Skeletal muscle satellite cell (primary cell): ENCODE measurements around the gene SDK1.
A peak's percentile ranks its signal among the peaks of the same experiment; 100 is the strongest.

Experiments used
- H3K27me3 ChIP-seq: 2 replicates; pipeline ENCODE4 v1.7.0; 2013; ENCODE audit warnings: low read length; ENCODE audit not compliant: control insufficient read depth, insufficient read depth
- H3K36me3 ChIP-seq: 2 replicates; pipeline ENCODE4 v1.7.0; 2013; ENCODE audit warnings: mild to moderate bottlenecking, control low read depth, low read length; ENCODE audit not compliant: insufficient read depth
- H3K4me1 ChIP-seq: 2 replicates; pipeline ENCODE4 v1.7.0; 2013; ENCODE audit warnings: low read length; ENCODE audit not compliant: control insufficient read depth, insufficient read depth
- H3K4me2 ChIP-seq: 2 replicates; pipeline ENCODE4 v1.7.0; 2013; ENCODE audit warnings: mild to moderate bottlenecking, low read length
- H3K4me3 ChIP-seq: 2 replicates; pipeline ENCODE4 v1.7.0; 2013; ENCODE audit warnings: low read length
- H3K9ac ChIP-seq: 2 replicates; pipeline ENCODE4 v1.7.0; 2013; ENCODE audit warnings: mild to moderate bottlenecking, low read depth, low read length, moderate library complexity
- H3K9me3 ChIP-seq: replicated peaks from 2 replicates; pipeline ENCODE4 v1.7.0; 2013; ENCODE audit warnings: mild to moderate bottlenecking, control low read depth, low read length

Gene SDK1

DNA sequence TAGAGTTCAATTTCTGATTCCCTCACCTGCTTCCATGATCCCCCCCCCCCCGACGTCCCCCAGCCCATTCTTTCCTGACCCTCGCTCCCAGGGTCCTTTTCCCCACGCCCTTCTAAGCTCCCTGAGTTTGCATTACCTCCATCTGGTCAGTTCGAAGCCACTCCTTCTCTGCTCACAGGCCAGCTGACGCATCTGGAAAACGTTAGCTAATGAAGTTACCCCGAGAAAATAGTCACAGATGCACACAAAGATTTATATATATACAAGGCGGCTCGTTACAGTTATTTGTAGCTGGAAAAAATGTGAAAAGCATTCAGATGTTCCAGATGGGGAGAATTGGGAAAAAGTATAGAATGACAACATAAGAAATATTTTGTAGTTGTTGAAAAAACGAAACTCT is 751.1 kb downstream of the SDK1 start:
- Histone ChIP-seq H3K4me2 (no peak overlapping the region), H3K9ac (no peak overlapping the region), H3K36me3 (peaks cover 2% of the 10 kb centered on the region), H3K4me3 (no peak overlapping the region), H3K27me3 (no peaks in the 10 kb centered on the region), H3K4me1 (no peaks in the 10 kb centered on the region), H3K9me3 (no peaks in the 10 kb centered on the region)

DNA sequence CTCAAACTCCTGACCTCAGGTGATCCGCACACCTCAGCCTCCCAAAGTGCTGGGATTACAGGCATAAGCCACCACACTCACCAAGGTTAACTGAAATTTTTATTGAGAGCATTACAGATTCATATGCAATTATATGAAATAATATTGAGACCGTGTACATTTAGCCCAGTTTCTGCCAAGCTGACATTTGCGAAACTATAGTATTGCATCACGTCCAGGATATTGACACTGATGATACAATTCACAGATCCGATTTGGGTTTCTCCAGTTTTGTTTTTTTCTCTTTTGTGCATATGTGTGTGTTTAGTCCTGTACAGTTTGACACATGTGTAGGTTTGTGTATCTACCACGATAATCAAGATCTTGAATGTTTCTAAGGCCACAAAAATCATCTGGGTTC is 753.1 kb downstream of the SDK1 start:
- H3K9ac ChIP-seq, result no peak overlapping the region

DNA sequence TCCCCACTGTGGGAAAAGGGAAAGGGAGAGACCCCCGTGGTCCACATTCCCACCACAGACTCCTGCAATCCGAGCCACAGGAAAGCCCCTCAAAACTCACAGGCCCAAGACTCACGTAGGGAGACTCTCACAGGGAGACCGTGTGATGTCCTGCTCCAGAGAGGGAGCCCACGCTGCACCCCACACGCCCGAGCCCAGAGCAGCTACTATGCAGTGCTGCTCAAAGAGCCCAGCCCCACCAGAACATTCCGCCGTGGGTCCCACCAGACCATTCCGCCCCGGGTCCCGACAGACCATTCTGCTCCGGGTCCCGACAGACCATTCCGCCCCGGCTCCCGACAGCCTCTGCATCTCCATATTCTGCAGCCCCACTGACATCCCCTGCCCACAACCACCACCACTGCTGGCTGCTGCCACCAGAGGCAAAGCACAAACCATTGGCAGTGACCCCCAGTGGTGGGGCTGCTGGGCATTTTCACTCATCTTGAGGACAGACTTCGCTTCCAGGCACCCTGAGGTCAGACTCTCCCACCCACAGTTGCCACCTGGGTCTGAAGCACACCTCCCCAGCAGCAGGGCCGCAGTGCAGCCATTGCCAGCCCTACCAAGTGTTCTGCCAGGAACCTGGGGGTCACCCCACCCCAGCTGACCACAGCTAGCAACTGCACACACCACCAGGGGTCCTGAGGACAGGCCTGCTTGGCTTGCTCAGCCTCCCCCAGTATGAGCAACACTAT is 755.7 kb downstream of the SDK1 start:
- H3K9me3 ChIP-seq, result no peaks in the 10 kb centered on the region
- no peaks in the 10 kb centered on the region for H3K27me3 ChIP-seq
- no peak overlapping the region for H3K9ac ChIP-seq
- no peak overlapping the region for H3K4me3 ChIP-seq
- no peaks in the 10 kb centered on the region for H3K4me1 ChIP-seq
- H3K36me3 ChIP-seq, result peaks cover 2% of the 10 kb centered on the region
- H3K4me2 ChIP-seq, result no peak overlapping the region

More for the DNA sequence above, 753.1 kb downstream of the SDK1 start:
- H3K9me3 ChIP-seq, result no peaks in the 10 kb centered on the region
- H3K4me1 ChIP-seq, result no peaks in the 10 kb centered on the region
- H3K4me3 ChIP-seq, result no peak overlapping the region
- H3K36me3 ChIP-seq, result peaks cover 2% of the 10 kb centered on the region
- H3K27me3 ChIP-seq, result no peaks in the 10 kb centered on the region
- H3K4me2 ChIP-seq, result no peak overlapping the region

DNA sequence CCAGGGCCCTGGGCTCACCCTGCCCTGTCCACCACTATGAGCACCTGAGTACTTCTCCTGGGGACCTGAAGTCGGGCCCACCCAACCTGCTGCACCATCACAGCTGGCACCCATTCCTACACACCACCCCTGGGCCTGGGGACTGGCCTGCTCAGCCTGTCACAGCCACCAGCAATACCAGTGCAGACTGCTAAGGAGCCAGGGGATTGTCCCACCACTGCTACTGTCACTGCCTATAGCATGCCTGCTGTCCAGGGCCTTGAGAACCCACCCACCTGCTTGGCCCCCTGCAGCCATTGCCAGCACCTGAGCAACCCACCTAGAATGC is 756.2 kb downstream of the SDK1 start:
- Histone ChIP-seq H3K4me1 (no peaks in the 10 kb centered on the region), H3K4me2 (no peak overlapping the region), H3K4me3 (no peak overlapping the region), H3K9me3 (no peaks in the 10 kb centered on the region), H3K9ac (no peak overlapping the region), H3K36me3 (no peaks in the 10 kb centered on the region), H3K27me3 (no peaks in the 10 kb centered on the region)

DNA sequence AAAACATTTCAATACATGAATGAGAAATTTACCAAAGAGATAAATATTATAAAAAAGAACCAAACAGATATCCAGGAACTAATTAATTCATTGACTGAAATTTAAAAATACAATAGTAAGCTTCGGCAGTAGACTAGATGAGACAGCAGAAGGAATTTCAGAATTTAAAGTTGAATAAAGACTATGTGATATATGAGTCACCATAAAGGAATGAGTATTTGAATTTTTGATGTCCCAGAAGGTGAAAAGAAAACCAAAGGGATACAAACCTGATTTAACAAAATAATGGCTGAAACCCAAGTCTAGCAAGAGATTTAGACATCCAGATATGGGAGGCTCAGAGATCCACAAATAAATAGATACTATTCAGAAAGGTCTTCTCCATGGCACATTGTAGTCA is 757.1 kb downstream of the SDK1 start:
- Histone ChIP-seq H3K9ac (no peak overlapping the region), H3K4me3 (no peak overlapping the region), H3K9me3 (no peaks in the 10 kb centered on the region), H3K36me3 (no peaks in the 10 kb centered on the region), H3K4me2 (no peak overlapping the region), H3K27me3 (no peaks in the 10 kb centered on the region), H3K4me1 (no peaks in the 10 kb centered on the region)

DNA sequence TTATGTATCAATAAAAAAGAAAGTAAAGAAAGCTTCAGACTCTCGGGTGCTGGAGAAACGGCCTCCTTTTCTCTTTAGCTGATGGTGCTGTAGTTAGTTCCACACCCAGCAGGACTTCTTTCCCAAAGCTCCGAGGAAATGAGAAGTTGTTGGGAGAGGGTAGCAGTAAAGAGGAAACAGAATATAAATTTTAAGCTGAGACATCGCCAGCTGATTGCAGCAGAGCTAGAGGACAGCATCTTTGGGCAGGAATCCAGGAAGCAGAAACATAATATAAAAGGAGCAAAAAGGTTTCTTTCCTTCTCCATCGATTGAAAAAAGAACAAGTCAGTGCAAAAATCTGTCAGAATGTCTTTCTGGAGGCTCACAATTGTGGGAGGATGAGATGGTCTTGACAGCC is 764.1 kb downstream of the SDK1 start:
- no peaks in the 10 kb centered on the region for H3K9me3 ChIP-seq
- no peaks in the 10 kb centered on the region for H3K4me1 ChIP-seq

DNA sequence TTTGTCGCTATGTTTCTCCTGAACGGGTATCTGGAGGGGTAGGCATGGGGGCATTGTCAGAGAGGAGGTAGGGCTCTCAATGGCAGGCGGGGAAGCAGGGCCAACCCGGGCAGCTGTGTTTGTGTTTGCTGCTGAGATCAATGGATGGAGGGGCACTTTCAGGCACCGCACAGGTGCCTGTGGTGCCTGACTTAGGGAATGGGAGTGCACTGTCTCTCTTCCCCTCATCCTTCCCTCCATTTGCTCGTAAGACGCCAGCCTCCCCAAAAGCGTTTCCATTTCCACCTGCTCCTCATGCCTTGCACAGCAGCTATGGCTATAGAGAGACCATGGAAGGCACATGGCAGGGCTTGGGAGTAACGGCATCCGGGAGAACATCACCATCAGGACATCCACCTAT is 765.2 kb downstream of the SDK1 start:
- no peak overlapping the region for H3K4me3 ChIP-seq

More for the DNA sequence above, 764.1 kb downstream of the SDK1 start:
- Histone ChIP-seq H3K9ac (no peak overlapping the region), H3K36me3 (no peaks in the 10 kb centered on the region), H3K27me3 (no peaks in the 10 kb centered on the region), H3K4me2 (peak overlapping the region; percentile 57), H3K4me3 (no peak overlapping the region)

DNA sequence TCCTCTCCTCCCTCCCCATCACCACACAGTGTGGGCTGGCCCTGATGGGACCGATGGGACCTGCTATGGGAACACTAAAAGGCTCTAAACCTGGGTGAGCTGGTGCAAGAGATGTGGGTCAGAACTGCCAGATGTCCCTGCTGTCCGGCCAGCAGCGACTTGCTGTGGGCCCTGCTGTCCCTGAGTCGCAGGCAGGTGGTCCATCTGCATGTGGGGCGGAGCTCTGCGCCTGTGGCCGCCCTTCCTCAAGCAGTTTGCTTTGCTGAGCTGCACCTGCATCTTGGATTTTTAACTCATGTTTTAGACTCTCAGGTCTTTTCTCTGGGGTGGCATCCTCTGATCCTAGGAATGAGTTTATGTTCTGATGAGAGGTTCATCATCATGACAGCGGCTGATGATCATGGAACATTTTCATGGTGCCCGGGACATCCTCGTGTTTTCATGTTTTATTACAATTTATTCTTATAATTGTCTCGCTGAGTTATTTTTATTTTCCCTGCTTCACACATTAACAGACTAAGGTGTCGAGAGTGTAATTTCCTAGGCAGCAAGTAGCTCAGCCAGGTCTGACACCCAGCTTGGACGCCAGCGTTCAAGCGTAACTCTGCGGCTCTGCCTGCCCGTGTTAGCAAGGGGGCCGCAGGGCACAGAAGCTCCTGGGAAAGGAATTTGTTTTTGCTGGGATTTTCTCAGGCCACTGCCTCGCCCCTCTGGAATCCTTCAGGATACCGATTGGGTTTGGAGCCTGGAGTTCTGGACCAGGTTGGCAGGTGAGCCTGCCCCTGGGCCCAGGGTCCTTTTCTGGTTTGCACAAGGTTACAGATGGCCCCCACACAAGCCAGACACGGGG is 765.8 kb downstream of the SDK1 start:
- H3K4me1 ChIP-seq, result no peaks in the 10 kb centered on the region
- no peaks in the 10 kb centered on the region for H3K36me3 ChIP-seq
- H3K27me3 ChIP-seq, result no peaks in the 10 kb centered on the region
- H3K9me3 ChIP-seq, result no peaks in the 10 kb centered on the region
- H3K4me2 ChIP-seq, result no peak overlapping the region
- no peak overlapping the region for H3K9ac ChIP-seq
- no peak overlapping the region for H3K4me3 ChIP-seq

More for the DNA sequence above, 765.2 kb downstream of the SDK1 start:
- Histone ChIP-seq H3K27me3 (no peaks in the 10 kb centered on the region), H3K9me3 (no peaks in the 10 kb centered on the region), H3K9ac (no peak overlapping the region), H3K4me1 (no peaks in the 10 kb centered on the region), H3K4me2 (no peak overlapping the region), H3K36me3 (no peaks in the 10 kb centered on the region)

DNA sequence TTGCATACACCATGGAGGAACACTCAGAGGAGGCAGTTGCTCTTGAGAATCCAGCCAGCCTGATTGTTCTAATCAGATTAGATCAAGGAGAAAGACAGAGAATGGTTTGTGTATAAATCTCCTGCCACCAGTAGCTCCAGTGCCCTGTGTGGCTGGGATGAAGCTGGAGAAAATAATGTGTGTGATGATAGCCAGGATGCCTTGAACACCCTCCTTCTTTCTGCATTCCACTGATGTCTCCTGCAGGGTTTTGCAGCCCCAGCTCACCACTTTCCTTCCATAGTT is 766.4 kb downstream of the SDK1 start:
- Histone ChIP-seq H3K4me3 (no peak overlapping the region), H3K4me1 (no peaks in the 10 kb centered on the region), H3K36me3 (no peaks in the 10 kb centered on the region), H3K4me2 (no peak overlapping the region), H3K27me3 (no peaks in the 10 kb centered on the region), H3K9ac (no peak overlapping the region), H3K9me3 (no peaks in the 10 kb centered on the region)

DNA sequence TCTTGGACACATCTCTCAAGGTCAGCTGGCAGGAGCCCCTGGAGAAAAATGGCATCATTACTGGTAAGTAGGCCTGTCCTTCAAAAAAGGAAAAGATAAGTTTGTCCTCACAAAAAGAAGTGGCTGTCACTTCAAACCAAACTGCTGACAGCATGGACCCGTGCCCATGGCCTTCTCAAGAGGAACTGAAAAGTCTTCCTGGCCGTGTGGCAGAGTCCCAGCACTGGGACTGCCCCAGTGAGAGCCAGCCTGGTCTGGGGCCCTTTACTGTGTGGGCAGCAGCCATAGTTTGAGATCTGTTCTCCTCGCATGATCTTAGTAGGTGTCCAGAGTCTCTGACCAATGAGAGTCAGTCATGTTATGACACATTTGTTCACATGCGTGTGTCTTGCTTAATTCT is 766.8 kb downstream of the SDK1 start:
- Histone ChIP-seq H3K27me3 (no peaks in the 10 kb centered on the region), H3K9ac (no peak overlapping the region), H3K4me1 (no peaks in the 10 kb centered on the region), H3K4me3 (no peak overlapping the region), H3K9me3 (no peaks in the 10 kb centered on the region), H3K36me3 (no peaks in the 10 kb centered on the region), H3K4me2 (no peak overlapping the region)

DNA sequence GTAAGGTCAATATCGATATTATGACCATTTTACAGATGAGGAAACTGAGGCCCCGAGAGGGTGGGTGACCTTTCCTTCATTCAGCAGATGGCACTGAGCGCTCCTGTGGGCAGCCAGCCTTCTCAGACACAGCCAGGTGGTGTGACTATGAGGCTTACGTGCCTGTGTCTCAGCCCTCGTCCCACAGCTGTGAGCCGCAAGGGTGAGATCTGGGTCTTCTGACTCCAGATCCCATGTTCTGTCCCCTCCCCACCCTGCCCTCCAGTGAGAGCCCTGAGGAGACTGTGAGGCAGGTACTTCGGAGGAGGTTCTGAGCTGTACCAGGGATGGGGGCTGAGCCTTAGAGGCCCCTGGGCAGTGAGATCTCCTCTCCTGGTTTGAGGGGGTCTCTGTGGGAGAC is 767.2 kb downstream of the SDK1 start:
- H3K27me3 ChIP-seq, result no peaks in the 10 kb centered on the region
- no peak overlapping the region for H3K4me2 ChIP-seq
- no peak overlapping the region for H3K4me3 ChIP-seq
- H3K9ac ChIP-seq, result no peak overlapping the region
- H3K36me3 ChIP-seq, result no peaks in the 10 kb centered on the region
- no peaks in the 10 kb centered on the region for H3K9me3 ChIP-seq
- H3K4me1 ChIP-seq, result no peaks in the 10 kb centered on the region
